Measurements from ENCODE around the gene TIMM23. TPM values are rescaled to one million over a fixed set of nuclear protein-coding genes. Genes with fewer than 3 reads are reported as not detected.

TIMM23 gene
- total RNA-seq, 2 experiments from 2014 or later: 56.0 to 73.9 TPM

Other genes with a start within 250 kb of the TIMM23 start
- 10 to 100 TPM; 28.2 to 31.3 TPM for gene WASHC2C, start 245.2 kb upstream of the TIMM23 start, total RNA-seq
- gene AGAP4, start 125.0 kb upstream of the TIMM23 start, total RNA-seq: 10 to 100 TPM; 20.7 to 22.0 TPM
- gene NCOA4, start 58.1 kb downstream of the TIMM23 start, total RNA-seq: 100 to 1,000 TPM in 1 of 2 experiments, 10 to 100 TPM in 1; 90.9 to 122 TPM
- gene MSMB, start 73.8 kb downstream of the TIMM23 start, total RNA-seq: not detected